Astrocyte of the spinal cord (primary cell): Measurements from ENCODE around the gene IQCN.

Experiments
- DNase-seq: peaks from one replicate; pipeline ENCODE4 v3.0.0; 2011; ENCODE audit warnings: low read depth, low spot score
- H3K4me3 ChIP-seq: 2 replicates; pipeline ENCODE4 v1.5.1; 2011; ENCODE audit warnings: low read depth, mild to moderate bottlenecking, low read length, moderate library complexity
- in situ Hi-C: cut with HindIII; loops from 2 replicates; pipeline ENCODE4 v1.10.0; 2017; ENCODE audit warnings: low sequenced_read_pairs
- TF ChIP-seq, protein P1 (sequence below): IDR thresholded peaks from 2 replicates; pipeline ENCODE4 v1.5.1; 2012; ENCODE audit warnings: low read depth, mild to moderate bottlenecking, low read length, inconsistent platforms

The IQCN gene

DNA sequence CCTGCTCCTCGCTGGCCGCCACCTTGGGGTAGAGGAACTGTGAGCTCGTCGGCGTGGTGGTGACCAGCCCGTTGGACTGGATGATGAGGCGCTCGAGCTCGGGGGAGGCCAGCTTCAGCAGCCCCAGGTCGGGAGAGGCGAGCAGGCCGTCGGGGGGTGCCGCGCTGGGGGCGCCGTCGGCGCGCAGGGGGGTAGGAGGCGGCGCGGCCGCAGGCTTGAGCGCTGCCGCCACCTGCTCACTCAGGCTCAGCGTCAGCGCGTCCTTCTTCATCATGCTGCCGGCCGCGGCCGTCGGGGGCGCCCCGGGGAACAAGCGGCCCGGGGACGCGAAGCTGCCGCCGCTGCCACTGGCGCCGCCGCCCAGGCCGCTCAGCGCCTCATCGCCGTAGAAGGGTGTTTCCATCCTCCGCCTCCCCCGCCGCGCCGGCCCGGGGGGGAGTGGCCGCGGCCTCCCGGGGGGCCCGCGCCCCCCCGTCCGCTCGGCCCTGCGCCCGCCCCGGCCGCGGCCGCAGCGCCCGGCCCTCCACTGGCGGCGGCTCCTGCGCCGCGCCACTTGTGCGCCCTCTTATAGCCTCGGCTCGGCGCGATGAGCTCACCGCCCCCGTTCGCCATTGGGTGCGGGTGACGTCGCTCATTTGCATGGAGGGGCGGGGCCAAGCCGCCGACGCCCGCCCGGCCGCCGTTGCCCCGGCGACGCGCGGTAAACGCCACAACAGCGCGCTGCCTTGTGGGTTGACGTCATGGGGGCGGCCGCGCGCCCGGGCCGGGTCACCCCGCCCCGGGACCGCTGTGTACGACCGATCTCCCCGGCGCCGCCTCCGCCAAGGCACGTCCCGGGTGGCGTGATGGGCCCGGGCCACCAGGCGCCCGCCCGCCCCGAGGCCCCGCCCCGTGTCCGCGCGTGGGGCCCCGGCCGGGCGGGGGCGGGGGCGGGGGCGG, 7.1 kb upstream of the IQCN start, which contains the start of gene JUND:
TSS of gene JUND (minus strand) at position 541 of the 939 bp plus-strand sequence. CDS start at position 403, 138 bp downstream.
- H3K4me3 ChIP-seq, result peak within 1 kb of the TSS; percentile 96
- TF ChIP-seq, protein P1, sequence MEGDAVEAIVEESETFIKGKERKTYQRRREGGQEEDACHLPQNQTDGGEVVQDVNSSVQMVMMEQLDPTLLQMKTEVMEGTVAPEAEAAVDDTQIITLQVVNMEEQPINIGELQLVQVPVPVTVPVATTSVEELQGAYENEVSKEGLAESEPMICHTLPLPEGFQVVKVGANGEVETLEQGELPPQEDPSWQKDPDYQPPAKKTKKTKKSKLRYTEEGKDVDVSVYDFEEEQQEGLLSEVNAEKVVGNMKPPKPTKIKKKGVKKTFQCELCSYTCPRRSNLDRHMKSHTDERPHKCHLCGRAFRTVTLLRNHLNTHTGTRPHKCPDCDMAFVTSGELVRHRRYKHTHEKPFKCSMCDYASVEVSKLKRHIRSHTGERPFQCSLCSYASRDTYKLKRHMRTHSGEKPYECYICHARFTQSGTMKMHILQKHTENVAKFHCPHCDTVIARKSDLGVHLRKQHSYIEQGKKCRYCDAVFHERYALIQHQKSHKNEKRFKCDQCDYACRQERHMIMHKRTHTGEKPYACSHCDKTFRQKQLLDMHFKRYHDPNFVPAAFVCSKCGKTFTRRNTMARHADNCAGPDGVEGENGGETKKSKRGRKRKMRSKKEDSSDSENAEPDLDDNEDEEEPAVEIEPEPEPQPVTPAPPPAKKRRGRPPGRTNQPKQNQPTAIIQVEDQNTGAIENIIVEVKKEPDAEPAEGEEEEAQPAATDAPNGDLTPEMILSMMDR, result no peak
- DNase-seq, result peak; percentile 99
- in situ Hi-C loops, result no loop called here

DNA sequence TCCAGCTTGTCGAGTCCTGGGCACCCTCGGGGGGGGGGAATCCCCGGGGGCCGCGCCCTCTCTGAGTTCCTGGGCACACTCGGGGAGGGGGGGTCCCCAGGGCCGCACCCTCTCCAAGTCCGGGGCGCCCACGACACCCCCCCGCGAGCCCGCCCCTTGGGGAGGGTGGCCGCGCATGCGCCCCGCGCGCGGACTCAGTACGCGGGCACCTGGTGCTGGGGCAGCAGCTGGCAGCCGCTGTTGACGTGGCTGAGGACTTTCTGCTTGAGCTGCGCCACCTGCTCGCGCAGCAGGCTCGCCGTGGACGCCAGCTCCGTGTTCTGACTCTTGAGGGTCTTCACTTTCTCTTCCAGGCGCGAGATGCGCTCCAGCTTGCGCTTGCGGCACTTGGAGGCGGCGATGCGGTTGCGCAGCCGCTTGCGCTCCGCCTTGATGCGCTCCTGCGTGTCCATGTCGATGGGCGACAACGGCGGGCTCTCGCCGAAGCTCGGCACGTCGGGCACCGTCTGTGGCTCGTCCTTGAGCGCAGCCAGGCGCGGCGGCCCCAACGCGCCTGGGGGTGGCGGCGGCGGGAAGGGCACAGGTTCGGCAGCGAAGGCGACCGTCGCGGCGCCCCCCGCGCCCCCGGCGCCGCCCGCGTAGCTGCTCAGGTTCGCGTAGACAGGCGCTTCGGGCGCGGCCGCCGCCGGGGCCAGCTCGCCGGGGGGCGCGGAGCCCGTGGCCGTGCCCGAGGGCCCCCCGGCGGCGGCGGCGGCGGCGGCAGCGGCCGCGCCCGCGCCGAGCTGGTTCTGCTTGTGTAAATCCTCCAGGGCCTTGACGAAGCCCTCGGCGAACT, 6.2 kb upstream of the IQCN start:
- TF ChIP-seq, protein P1, result no peak
- peak; percentile 72 for DNase-seq
- in situ Hi-C loops, result no loop called here
- peak overlapping the region; percentile 96 for H3K4me3 ChIP-seq

DNA sequence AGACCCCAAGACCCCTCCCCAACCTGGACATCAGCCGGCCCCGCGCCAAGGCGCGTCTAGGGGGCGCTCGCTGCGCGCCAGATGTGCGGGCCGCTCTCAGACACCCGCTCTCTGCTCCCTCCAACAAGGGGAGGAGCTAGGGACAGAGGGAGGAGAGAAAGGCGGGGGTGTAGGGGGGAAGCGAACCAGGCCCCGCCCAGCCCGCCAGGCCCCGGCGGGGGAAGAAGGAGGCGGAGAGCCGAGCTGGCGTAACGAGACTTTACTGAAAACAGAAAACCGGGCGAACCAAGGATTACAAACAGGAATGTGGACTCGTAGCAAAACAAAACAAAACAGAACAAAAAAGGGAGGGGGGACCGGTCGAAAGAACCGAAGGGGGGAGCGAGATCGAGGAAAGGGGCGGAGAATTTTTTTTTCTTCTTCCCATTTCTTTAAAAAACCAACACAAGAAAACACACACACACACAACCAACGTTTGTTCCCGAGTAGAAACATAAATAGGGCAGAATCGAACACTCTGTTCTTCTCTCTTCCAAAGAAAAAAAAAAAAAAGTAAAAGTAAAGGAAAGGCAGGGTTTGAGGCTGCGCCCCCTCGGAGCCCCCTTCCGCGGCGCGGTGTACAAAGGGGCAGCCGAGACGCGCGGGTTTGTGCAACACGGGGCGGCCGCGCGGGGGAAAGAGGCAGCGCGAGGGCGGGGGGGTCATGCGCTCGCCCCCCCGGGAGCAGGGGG, 5.4 kb upstream of the IQCN start:
- in situ Hi-C loops, result no loop called here
- H3K4me3 ChIP-seq, result peak overlapping the region; percentile 96
- TF ChIP-seq, protein P1, result peak; percentile 90
- peak; percentile 96 for DNase-seq

DNA sequence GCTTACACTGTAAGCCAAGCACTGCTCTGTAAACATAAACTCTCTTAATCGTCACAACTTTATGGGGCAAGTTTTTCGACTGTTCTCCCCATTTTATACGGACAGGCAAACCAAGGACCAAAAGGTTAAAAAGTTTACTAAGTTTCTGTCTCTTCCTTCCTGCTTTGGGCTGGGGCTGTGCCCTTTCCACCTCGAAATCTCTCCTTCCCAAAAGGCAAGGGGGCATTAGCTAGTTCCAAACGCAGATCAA, 4.9 kb upstream of the IQCN start:
- in situ Hi-C loops, result no loop called here
- H3K4me3 ChIP-seq, result peak overlapping the region; percentile 96
- DNase-seq, result no peak
- TF ChIP-seq, protein P1, result no peak

DNA sequence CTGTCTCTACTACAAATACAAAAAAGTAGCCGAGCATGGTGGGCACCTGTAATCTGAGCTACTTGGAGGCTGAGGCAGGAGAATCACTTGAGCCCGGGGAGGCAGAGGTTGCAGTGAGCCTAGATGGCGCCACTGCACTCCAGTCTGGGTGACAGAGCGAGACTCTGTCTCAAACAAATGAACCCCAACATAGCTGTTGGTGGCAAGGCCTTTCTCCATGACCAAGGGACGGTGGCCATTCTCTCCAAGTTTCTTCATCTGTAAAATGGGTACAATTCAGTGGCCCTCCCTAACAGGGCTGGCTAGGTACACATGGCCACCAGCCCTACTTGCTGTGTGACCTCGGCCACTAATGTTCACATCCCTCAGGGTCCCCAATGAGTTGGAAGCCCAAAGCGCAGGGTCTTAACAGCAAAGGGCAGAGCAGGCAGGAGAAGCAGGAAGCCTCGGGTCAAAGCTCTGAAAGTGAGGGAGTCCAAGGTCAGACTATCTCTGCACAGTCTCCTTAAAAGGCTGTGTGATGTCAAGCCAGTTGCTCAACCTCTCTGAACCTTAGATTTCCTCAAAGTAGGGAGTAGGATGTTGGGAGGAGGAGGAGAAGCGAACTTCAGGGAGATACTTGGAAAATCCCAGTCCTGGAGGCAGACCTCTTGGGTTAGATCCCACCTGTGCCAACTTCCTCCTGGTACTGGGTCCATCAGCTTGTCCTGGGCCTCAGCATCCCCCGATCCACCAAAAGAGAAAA, 4.4 kb upstream of the IQCN start:
- H3K4me3 ChIP-seq, result peak overlapping the region; percentile 96
- in situ Hi-C loops, result no loop called here
- TF ChIP-seq, protein P1, result peak; percentile 30
- DNase-seq, result peak; percentile 33
